WERI-Rb-1 (cell line): Measurements from ENCODE around the gene AMPD1.

Experiments used
- DNase-seq: peaks from one replicate; pipeline ENCODE4 v3.0.0-alpha.2; 2020
- H3K27ac ChIP-seq: fragments of 250-450 bp; sonication (Bioruptor Pico); 2 replicates; pipeline ENCODE4 v1.5.1; 2020; ENCODE audit warnings: mild to moderate bottlenecking, moderate library complexity
- H3K27me3 ChIP-seq: fragments of 250-450 bp; sonication (Bioruptor Pico); 2 replicates; pipeline ENCODE4 v1.5.1; 2021; ENCODE audit warnings: mild to moderate bottlenecking, low read depth, moderate library complexity; ENCODE audit not compliant: insufficient read depth, severe bottlenecking
- H3K36me3 ChIP-seq: fragments of 250-450 bp; sonication (Bioruptor Pico); 2 replicates; pipeline ENCODE4 v1.5.1; 2020; ENCODE audit warnings: mild to moderate bottlenecking, moderate library complexity
- H3K4me3 ChIP-seq: 2 replicates; pipeline ENCODE4 v1.5.1; 2011; ENCODE audit warnings: low read depth, mild to moderate bottlenecking, control low read depth, low read length
- H3K9me3 ChIP-seq: fragments of 250-450 bp; sonication (Bioruptor Pico); 2 replicates; pipeline ENCODE4 v1.5.1; 2021; ENCODE audit warnings: mild to moderate bottlenecking, moderate library complexity; ENCODE audit not compliant: severe bottlenecking
- CTCF ChIP-seq: IDR thresholded peaks from 2 replicates; pipeline ENCODE4 v1.5.1; 2011; ENCODE audit warnings: low read depth, mild to moderate bottlenecking, control low read depth, inconsistent platforms, low read length

Gene AMPD1

GRCh38 chr1:114696810-114697209, 1.5 kb upstream of the AMPD1 start:
- H3K27me3 ChIP-seq = no peaks in the 10 kb centered on the region
- no peak overlapping the region for H3K27ac ChIP-seq
- H3K36me3 ChIP-seq = no peaks in the 10 kb centered on the region
- no peak for TF ChIP-seq CTCF
- H3K9me3 ChIP-seq = no peaks in the 10 kb centered on the region
- H3K4me3 ChIP-seq = no peak overlapping the region
- no peak for DNase-seq

DNA sequence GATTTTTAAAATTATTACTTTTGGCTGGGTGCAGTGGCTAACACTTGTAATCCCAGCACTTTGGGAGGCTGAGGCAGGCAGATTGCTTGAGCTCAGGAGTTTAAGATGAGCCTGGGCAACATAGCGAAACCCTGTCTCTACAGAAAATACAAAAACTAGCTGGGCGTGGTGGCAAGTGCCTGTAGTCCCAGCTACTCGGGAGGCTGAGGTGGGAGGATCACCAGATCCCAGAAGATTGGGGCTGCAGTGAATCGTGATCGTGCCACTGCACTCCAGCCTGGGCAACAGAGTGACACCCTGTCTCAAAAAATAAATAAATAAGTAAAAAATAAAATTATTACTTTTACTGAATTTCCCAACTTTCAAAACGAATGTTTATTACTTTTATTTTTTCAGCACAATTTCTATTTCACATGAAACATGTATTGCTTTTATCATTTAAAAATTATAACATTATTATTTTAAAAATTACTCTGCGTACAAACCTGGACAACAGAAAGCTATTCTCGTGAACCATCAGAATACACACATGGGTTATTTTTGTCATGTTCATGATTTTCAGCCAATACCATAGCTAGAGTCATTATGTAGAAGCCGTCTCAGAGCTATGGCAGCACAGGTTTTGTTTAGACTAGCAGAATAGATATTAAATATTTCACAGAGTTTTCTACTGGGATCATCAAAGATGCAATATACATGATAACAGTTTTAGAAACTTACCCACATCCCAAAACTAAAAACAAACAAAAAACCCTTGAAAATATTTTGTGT, 621 bp downstream of the AMPD1 start:
- no peaks in the 10 kb centered on the region for H3K36me3 ChIP-seq
- no peak for DNase-seq
- no peaks in the 10 kb centered on the region for H3K9me3 ChIP-seq
- H3K27me3 ChIP-seq = no peaks in the 10 kb centered on the region
- TF ChIP-seq CTCF = no peak
- H3K27ac ChIP-seq = no peak overlapping the region
- H3K4me3 ChIP-seq = no peak overlapping the region

DNA sequence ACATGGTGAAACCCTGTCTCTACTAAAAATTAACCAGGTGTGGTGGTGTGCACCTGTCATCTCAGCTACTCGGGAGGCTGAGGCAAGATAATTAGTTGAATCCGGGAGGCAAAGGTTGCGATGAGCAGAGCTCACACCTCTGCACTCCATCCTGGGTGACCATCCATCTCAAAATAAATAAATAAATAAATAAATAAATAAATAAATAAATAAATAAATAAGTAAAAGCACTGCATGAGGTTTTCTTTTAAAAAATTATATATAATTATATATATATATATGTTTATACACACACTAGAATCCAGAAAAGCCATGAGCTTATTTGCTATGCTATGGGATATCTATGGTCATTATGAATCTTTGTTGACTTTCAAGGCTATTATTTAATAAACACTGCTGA, 2.4 kb downstream of the AMPD1 start:
- Histone ChIP-seq H3K27me3 (no peaks in the 10 kb centered on the region), H3K36me3 (no peaks in the 10 kb centered on the region), H3K9me3 (no peaks in the 10 kb centered on the region), H3K4me3 (no peak overlapping the region), H3K27ac (no peak overlapping the region)
- TF ChIP-seq CTCF = no peak
- DNase-seq = no peak

DNA sequence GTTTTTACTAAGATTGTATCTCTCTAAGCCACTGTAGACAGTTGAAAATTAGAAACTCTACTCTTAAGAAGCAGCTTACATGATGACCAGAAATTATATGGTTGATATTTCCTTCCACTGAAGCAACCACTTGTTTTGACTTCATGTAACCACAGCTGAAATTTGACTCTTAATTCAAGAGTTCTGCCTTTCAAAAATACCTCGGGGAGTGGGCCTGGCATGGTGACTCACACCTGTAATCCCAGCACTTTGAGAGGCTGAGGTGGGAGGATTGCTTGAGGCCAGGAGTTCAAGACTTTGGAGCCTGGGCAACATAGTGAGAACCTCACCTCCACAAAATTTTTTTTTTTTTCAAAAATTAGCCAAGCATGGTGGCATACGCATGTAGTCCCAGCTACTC, 4.3 kb downstream of the AMPD1 start:
- H3K27me3 ChIP-seq = no peaks in the 10 kb centered on the region
- no peak overlapping the region for H3K27ac ChIP-seq
- DNase-seq = no peak
- no peaks in the 10 kb centered on the region for H3K36me3 ChIP-seq
- H3K4me3 ChIP-seq = no peak overlapping the region
- H3K9me3 ChIP-seq = no peaks in the 10 kb centered on the region
- no peak for TF ChIP-seq CTCF

GRCh38 chr1:114690148-114690547, 5.2 kb downstream of the AMPD1 start:
- Histone ChIP-seq H3K27me3 (no peaks in the 10 kb centered on the region), H3K27ac (no peak overlapping the region), H3K9me3 (no peaks in the 10 kb centered on the region), H3K36me3 (no peaks in the 10 kb centered on the region), H3K4me3 (no peak overlapping the region)
- TF ChIP-seq CTCF = no peak
- DNase-seq = no peak

GRCh38 chr1:114688526-114688925, 6.8 kb downstream of the AMPD1 start:
- no peak for DNase-seq
- Histone ChIP-seq H3K36me3 (no peaks in the 10 kb centered on the region), H3K27me3 (no peaks in the 10 kb centered on the region), H3K9me3 (no peaks in the 10 kb centered on the region), H3K27ac (no peak overlapping the region), H3K4me3 (no peak overlapping the region)
- TF ChIP-seq CTCF = no peak
